GM23338 (cell line): ENCODE data around the gene CACNA1D. TPM values are rescaled to one million over a fixed set of nuclear protein-coding genes. Genes with fewer than 3 reads are reported as not detected.

Experiments used
- ATAC-seq: fragments of 200-7000 bp; cut with Tn5 transposase; 3 replicates; pipeline ENCODE4 v1.9.1; 2020
- DNase-seq: peaks from one replicate; pipeline ENCODE4 v3.0.0-alpha.2; 2015; ENCODE audit warnings: low spot score
- H2AFZ ChIP-seq: fragments of 200-600 bp; sonication (generic); 2 replicates; pipeline ENCODE4 v1.8.0; 2016; ENCODE audit warnings: antibody characterized with exemption, mild to moderate bottlenecking, moderate library complexity
- H3F3A ChIP-seq: fragments of 200-600 bp; sonication (generic); replicated peaks from 2 replicates; pipeline ENCODE4 v1.8.0; 2017; ENCODE audit warnings: antibody characterized with exemption, mixed run types, low read depth
- H3K27ac ChIP-seq: fragments of 200-600 bp; sonication (generic); 2 replicates; pipeline ENCODE4 v1.6.1; 2016; ENCODE audit warnings: low read depth
- H3K27me3 ChIP-seq: fragments of 200-600 bp; sonication (generic); 2 replicates; pipeline ENCODE4 v1.8.0; 2016; ENCODE audit warnings: mild to moderate bottlenecking, mixed run types, moderate library complexity; ENCODE audit not compliant: insufficient read depth
- H3K36me3 ChIP-seq: fragments of 200-600 bp; sonication (generic); 2 replicates; pipeline ENCODE4 v1.8.0; 2016; ENCODE audit warnings: mild to moderate bottlenecking; ENCODE audit not compliant: insufficient read depth
- H3K4me1 ChIP-seq: fragments of 200-600 bp; sonication (generic); 2 replicates; pipeline ENCODE4 v1.8.0; 2016; ENCODE audit warnings: mild to moderate bottlenecking, moderate library complexity; ENCODE audit not compliant: insufficient read depth
- H3K4me2 ChIP-seq: fragments of 200-600 bp; sonication (generic); 2 replicates; pipeline ENCODE4 v1.7.1; 2017; ENCODE audit warnings: mixed run types
- H3K4me3 ChIP-seq: fragments of 200-600 bp; sonication (generic); 2 replicates; pipeline ENCODE4 v1.6.1; 2016; ENCODE audit warnings: mixed run types
- H3K79me2 ChIP-seq: fragments of 200-600 bp; sonication (generic); replicated peaks from 2 replicates; pipeline ENCODE4 v1.8.0; 2017; ENCODE audit warnings: mild to moderate bottlenecking; ENCODE audit not compliant: insufficient read depth
- H3K9me2 ChIP-seq: fragments of 200-600 bp; sonication (generic); 2 replicates; pipeline ENCODE4 v1.8.0; 2017; ENCODE audit not compliant: insufficient read depth
- H4K20me1 ChIP-seq: fragments of 200-600 bp; sonication (generic); replicated peaks from 2 replicates; pipeline ENCODE4 v1.8.0; 2017; ENCODE audit warnings: mild to moderate bottlenecking; ENCODE audit not compliant: insufficient read depth
- H3K27ac Mint-ChIP-seq: 2 replicates; pipeline ENCODE4 v1.8.0; 2020; ENCODE audit warnings: inconsistent platforms, mild to moderate bottlenecking, moderate library complexity, mixed read lengths
- H3K27me3 Mint-ChIP-seq: 3 replicates; pipeline ENCODE4 v1.8.0; 2022; ENCODE audit warnings: low read depth, mild to moderate bottlenecking, moderate library complexity, mixed read lengths, inconsistent platforms; ENCODE audit not compliant: insufficient read depth, poor library complexity
- H3K36me3 Mint-ChIP-seq: 3 replicates; pipeline ENCODE4 v1.8.0; 2021; ENCODE audit warnings: low read depth, mild to moderate bottlenecking, inconsistent platforms, moderate library complexity, mixed read lengths
- H3K4me1 Mint-ChIP-seq: 3 replicates; pipeline ENCODE4 v1.8.0; 2020; ENCODE audit warnings: mild to moderate bottlenecking, inconsistent platforms, mixed read lengths
- H3K4me3 Mint-ChIP-seq: 3 replicates; pipeline ENCODE4 v1.8.0; 2021; ENCODE audit warnings: moderate library complexity, mild to moderate bottlenecking, inconsistent platforms, mixed read lengths
- H3K9me3 Mint-ChIP-seq: 3 replicates; pipeline ENCODE4 v1.8.0; 2020; ENCODE audit warnings: moderate library complexity, mild to moderate bottlenecking, inconsistent platforms, mixed read lengths
- CREB1 ChIP-seq: fragments of 250-450 bp; sonication (Bioruptor Pico); IDR thresholded peaks from 2 replicates; pipeline ENCODE4 v1.5.0; 2020; ENCODE audit warnings: low read depth, mild to moderate bottlenecking, moderate library complexity
- EZH2 ChIP-seq: fragments of 200-600 bp; sonication (generic); IDR thresholded peaks from one replicate; pipeline ENCODE4 v1.8.0; 2017; ENCODE audit warnings: antibody characterized with exemption, mild to moderate bottlenecking, low read depth; ENCODE audit not compliant: unreplicated experiment
- EZH2phosphoT487 ChIP-seq: fragments of 200-600 bp; sonication (generic); IDR thresholded peaks from one replicate; pipeline ENCODE4 v1.8.1; 2018; ENCODE audit warnings: antibody characterized with exemption; ENCODE audit not compliant: unreplicated experiment
- JUNB ChIP-seq: IDR thresholded peaks from one replicate; pipeline ENCODE4 v1.6.1; 2016; ENCODE audit warnings: antibody characterized with exemption; ENCODE audit not compliant: unreplicated experiment
- NANOG ChIP-seq: IDR thresholded peaks from 2 replicates; pipeline ENCODE4 v1.6.1; 2016; ENCODE audit warnings: antibody characterized with exemption, borderline replicate concordance
- POLR2AphosphoS5 ChIP-seq: IDR thresholded peaks from 2 replicates; pipeline ENCODE4 v1.6.1; 2016; ENCODE audit warnings: antibody characterized with exemption, low read depth
- STAT1 ChIP-seq: IDR thresholded peaks from one replicate; pipeline ENCODE4 v1.6.1; 2016; ENCODE audit warnings: antibody characterized with exemption; ENCODE audit not compliant: unreplicated experiment
- ZNF114 ChIP-seq: fragments of 250-450 bp; sonication (Bioruptor Pico); IDR thresholded peaks from 2 replicates; pipeline ENCODE4 v1.5.0; 2020; ENCODE audit warnings: mild to moderate bottlenecking, moderate library complexity
- ZNF331 ChIP-seq: fragments of 250-450 bp; sonication (Bioruptor Pico); IDR thresholded peaks from 2 replicates; pipeline ENCODE4 v1.5.0; 2020; ENCODE audit warnings: low read depth, mild to moderate bottlenecking, moderate library complexity
- polyA plus RNA-seq: library from polyadenylated mRNA; unstranded; fragments of >200 nt; fragmentation: Nextera tagmentation; extraction: Ambion mirVana; gene quantifications from 2 replicates; pipeline ENCODE4 v1.2.1, GENCODE V29; 2016
- total RNA-seq: library from RNA; depleted of rRNA; stranded (reverse); fragments of >200 nt; shearing (Covaris generic); gene quantifications from 2 replicates; pipeline ENCODE4 v1.2.3, GENCODE V29; 2014
- TF ChIP-seq, protein P1 (sequence below): IDR thresholded peaks from one replicate; pipeline ENCODE4 v1.6.1; 2018; ENCODE audit warnings: antibody characterized with exemption; ENCODE audit not compliant: unreplicated experiment
- TF ChIP-seq, protein P2 (sequence below): fragments of 250-450 bp; sonication (Bioruptor Pico); IDR thresholded peaks from 2 replicates; pipeline ENCODE4 v1.5.0; 2020; ENCODE audit warnings: mild to moderate bottlenecking, moderate library complexity
- TF ChIP-seq, protein P3 (sequence below): IDR thresholded peaks from 2 replicates; pipeline ENCODE4 v1.6.1; 2016; ENCODE audit warnings: antibody characterized with exemption
- TF ChIP-seq, protein P4 (sequence below), 2 experiments: fragments of 200-600 bp in 1 of 2; sonication (generic) in 1 of 2; conservative IDR thresholded peaks; 2 replicates each; pipeline versions ENCODE4 v1.5.1 to v1.6.1; 2016 to 2017; ENCODE audit warnings: antibody characterized with exemption in 2 of 2, low read depth in 2 of 2, mild to moderate bottlenecking in 2 of 2, moderate library complexity in 1 of 2

CACNA1D gene
- total and polyA plus RNA-seq, 2 experiments from 2014 or later = 1.7 to 1.8 TPM

DNA sequence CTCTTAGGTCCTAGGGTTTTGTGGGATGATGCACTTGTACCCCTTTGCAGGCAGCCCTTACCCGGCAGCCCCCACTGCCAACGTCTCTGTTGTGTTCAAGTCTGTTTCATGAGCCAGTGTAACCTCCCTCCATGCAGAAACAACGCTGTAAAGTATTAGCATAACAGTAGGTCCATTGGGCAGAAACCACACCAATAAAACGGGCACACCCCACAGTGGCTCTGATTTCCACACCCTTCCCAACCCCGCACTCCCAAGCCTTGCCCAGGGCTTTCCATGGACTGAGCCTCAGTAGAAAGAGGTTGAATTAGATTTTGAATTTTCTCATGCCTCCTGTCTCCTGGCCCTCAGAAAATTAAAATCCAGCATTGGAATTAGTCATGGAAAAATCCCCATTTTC, 124.5 kb downstream of the CACNA1D start:
- no peak overlapping the region for H3K27ac ChIP-seq
- H2AFZ ChIP-seq = no peak overlapping the region
- no peaks in the 10 kb centered on the region for H3K27me3 ChIP-seq
- H3F3A ChIP-seq = no peaks in the 10 kb centered on the region
- no peak overlapping the region for H3K4me2 ChIP-seq
- H3K4me1 ChIP-seq = peaks cover 9% of the 10 kb centered on the region
- H3K36me3 ChIP-seq = no peaks in the 10 kb centered on the region
- Mint-ChIP-seq H3K27me3 (peaks cover 9% of the 10 kb centered on the region), H3K36me3 (no peaks in the 10 kb centered on the region), H3K4me1 (peaks cover 12% of the 10 kb centered on the region), H3K27ac (no peak overlapping the region), H3K9me3 (no peaks in the 10 kb centered on the region), H3K4me3 (no peak overlapping the region)
- H3K79me2 ChIP-seq = no peaks in the 10 kb centered on the region
- H4K20me1 ChIP-seq = no peaks in the 10 kb centered on the region
- ATAC-seq = no peak
- no peaks in the 10 kb centered on the region; the same call in 1 of the 2 replicates for H3K9me2 ChIP-seq
- no peak overlapping the region for H3K4me3 ChIP-seq
- TF ChIP-seq, protein P1, sequence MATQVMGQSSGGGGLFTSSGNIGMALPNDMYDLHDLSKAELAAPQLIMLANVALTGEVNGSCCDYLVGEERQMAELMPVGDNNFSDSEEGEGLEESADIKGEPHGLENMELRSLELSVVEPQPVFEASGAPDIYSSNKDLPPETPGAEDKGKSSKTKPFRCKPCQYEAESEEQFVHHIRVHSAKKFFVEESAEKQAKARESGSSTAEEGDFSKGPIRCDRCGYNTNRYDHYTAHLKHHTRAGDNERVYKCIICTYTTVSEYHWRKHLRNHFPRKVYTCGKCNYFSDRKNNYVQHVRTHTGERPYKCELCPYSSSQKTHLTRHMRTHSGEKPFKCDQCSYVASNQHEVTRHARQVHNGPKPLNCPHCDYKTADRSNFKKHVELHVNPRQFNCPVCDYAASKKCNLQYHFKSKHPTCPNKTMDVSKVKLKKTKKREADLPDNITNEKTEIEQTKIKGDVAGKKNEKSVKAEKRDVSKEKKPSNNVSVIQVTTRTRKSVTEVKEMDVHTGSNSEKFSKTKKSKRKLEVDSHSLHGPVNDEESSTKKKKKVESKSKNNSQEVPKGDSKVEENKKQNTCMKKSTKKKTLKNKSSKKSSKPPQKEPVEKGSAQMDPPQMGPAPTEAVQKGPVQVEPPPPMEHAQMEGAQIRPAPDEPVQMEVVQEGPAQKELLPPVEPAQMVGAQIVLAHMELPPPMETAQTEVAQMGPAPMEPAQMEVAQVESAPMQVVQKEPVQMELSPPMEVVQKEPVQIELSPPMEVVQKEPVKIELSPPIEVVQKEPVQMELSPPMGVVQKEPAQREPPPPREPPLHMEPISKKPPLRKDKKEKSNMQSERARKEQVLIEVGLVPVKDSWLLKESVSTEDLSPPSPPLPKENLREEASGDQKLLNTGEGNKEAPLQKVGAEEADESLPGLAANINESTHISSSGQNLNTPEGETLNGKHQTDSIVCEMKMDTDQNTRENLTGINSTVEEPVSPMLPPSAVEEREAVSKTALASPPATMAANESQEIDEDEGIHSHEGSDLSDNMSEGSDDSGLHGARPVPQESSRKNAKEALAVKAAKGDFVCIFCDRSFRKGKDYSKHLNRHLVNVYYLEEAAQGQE = no peak
- TF ChIP-seq CREB1 = no peak
- TF ChIP-seq ZNF114 (CRISPR knock-in tag) = no peak
- no peak for TF ChIP-seq JUNB
- TF ChIP-seq, protein P2, sequence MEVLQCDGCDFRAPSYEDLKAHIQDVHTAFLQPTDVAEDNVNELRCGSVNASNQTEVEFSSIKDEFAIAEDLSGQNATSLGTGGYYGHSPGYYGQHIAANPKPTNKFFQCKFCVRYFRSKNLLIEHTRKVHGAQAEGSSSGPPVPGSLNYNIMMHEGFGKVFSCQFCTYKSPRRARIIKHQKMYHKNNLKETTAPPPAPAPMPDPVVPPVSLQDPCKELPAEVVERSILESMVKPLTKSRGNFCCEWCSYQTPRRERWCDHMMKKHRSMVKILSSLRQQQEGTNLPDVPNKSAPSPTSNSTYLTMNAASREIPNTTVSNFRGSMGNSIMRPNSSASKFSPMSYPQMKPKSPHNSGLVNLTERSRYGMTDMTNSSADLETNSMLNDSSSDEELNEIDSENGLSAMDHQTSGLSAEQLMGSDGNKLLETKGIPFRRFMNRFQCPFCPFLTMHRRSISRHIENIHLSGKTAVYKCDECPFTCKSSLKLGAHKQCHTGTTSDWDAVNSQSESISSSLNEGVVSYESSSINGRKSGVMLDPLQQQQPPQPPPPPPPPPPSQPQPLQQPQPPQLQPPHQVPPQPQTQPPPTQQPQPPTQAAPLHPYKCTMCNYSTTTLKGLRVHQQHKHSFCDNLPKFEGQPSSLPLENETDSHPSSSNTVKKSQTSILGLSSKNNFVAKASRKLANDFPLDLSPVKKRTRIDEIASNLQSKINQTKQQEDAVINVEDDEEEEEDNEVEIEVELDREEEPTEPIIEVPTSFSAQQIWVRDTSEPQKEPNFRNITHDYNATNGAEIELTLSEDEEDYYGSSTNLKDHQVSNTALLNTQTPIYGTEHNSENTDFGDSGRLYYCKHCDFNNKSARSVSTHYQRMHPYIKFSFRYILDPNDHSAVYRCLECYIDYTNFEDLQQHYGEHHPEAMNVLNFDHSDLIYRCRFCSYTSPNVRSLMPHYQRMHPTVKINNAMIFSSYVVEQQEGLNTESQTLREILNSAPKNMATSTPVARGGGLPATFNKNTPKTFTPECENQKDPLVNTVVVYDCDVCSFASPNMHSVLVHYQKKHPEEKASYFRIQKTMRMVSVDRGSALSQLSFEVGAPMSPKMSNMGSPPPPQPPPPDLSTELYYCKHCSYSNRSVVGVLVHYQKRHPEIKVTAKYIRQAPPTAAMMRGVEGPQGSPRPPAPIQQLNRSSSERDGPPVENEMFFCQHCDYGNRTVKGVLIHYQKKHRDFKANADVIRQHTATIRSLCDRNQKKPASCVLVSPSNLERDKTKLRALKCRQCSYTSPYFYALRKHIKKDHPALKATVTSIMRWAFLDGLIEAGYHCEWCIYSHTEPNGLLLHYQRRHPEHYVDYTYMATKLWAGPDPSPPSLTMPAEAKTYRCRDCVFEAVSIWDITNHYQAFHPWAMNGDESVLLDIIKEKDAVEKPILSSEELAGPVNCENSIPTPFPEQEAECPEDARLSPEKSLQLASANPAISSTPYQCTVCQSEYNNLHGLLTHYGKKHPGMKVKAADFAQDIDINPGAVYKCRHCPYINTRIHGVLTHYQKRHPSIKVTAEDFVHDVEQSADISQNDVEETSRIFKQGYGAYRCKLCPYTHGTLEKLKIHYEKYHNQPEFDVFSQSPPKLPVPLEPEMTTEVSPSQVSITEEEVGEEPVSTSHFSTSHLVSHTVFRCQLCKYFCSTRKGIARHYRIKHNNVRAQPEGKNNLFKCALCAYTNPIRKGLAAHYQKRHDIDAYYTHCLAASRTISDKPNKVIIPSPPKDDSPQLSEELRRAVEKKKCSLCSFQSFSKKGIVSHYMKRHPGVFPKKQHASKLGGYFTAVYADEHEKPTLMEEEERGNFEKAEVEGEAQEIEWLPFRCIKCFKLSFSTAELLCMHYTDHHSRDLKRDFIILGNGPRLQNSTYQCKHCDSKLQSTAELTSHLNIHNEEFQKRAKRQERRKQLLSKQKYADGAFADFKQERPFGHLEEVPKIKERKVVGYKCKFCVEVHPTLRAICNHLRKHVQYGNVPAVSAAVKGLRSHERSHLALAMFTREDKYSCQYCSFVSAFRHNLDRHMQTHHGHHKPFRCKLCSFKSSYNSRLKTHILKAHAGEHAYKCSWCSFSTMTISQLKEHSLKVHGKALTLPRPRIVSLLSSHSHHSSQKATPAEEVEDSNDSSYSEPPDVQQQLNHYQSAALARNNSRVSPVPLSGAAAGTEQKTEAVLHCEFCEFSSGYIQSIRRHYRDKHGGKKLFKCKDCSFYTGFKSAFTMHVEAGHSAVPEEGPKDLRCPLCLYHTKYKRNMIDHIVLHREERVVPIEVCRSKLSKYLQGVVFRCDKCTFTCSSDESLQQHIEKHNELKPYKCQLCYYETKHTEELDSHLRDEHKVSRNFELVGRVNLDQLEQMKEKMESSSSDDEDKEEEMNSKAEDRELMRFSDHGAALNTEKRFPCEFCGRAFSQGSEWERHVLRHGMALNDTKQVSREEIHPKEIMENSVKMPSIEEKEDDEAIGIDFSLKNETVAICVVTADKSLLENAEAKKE = no peak
- no peak for TF ChIP-seq EZH2
- TF ChIP-seq NANOG = no peak
- TF ChIP-seq STAT1 = no peak
- no peak for TF ChIP-seq EZH2phosphoT487
- no peak for TF ChIP-seq POLR2AphosphoS5
- no peak for TF ChIP-seq ZNF331 (CRISPR knock-in tag)
- TF ChIP-seq, protein P3, sequence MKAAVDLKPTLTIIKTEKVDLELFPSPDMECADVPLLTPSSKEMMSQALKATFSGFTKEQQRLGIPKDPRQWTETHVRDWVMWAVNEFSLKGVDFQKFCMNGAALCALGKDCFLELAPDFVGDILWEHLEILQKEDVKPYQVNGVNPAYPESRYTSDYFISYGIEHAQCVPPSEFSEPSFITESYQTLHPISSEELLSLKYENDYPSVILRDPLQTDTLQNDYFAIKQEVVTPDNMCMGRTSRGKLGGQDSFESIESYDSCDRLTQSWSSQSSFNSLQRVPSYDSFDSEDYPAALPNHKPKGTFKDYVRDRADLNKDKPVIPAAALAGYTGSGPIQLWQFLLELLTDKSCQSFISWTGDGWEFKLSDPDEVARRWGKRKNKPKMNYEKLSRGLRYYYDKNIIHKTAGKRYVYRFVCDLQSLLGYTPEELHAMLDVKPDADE = no peak
- TF ChIP-seq, protein P4, sequence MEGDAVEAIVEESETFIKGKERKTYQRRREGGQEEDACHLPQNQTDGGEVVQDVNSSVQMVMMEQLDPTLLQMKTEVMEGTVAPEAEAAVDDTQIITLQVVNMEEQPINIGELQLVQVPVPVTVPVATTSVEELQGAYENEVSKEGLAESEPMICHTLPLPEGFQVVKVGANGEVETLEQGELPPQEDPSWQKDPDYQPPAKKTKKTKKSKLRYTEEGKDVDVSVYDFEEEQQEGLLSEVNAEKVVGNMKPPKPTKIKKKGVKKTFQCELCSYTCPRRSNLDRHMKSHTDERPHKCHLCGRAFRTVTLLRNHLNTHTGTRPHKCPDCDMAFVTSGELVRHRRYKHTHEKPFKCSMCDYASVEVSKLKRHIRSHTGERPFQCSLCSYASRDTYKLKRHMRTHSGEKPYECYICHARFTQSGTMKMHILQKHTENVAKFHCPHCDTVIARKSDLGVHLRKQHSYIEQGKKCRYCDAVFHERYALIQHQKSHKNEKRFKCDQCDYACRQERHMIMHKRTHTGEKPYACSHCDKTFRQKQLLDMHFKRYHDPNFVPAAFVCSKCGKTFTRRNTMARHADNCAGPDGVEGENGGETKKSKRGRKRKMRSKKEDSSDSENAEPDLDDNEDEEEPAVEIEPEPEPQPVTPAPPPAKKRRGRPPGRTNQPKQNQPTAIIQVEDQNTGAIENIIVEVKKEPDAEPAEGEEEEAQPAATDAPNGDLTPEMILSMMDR (conservative IDR thresholded peaks at IDR 0.05; ENCODE audit: low read depth in 2 of 2) = no peak
- no peak for DNase-seq
